Measurements from ENCODE around the gene ARHGEF1.

ARHGEF1 gene

DNA sequence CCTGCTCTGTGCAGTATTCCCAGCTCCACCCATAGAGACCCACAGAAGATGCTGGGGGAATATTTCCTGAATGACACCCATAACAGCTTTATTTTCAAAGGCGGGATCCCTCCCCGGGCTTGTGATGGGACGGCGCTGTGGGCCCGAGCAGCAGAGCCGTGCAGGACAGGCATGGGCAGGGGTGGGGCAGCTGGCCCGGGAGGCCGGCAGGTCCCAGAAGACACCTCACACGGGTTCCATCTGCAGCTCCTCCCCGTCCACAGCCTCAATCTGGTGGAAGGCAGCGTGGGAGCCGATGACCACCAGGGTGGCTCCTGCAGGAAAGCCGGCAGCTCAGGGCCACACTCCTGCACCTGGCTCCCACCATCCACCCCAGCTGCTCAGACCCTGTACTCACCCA, 73.6 kb downstream of the ARHGEF1 start:
- no peak for DNase-seq (ENCODE audit: low read depth)

Measured in stromal cell of bone marrow (primary cell).